Right hindlimb (tissue), 1 donor: Measurements from ENCODE around the gene BROX.
"Not testable (repeated sequence)": the region's sequence is repeated elsewhere in the genome, so short reads cannot be mapped to it uniquely, and the experiment has no call there.

ENCODE experiments used
- DNase-seq: peaks from one replicate; pipeline ENCODE4 v3.0.0-alpha.2; 2018

Gene BROX

GRCh38 chr1:222712253-222713090 is at the start of gene BROX, which contains the start of gene AIDA:
TSS of gene BROX (plus strand) at chr1:222712564. CDS start at chr1:222715700, 3,136 bp downstream.
TSS of gene AIDA (minus strand) at chr1:222712491. CDS start at chr1:222712317, 174 bp downstream.
- peak; percentile 96 for DNase-seq

GRCh38 chr1:222663431-222663934 is 48.9 kb upstream of the BROX start:
- no peak for DNase-seq

GRCh38 chr1:222665964-222666363 is 46.4 kb upstream of the BROX start:
- DNase-seq, result no peak

- DNase-seq, result not testable (repeated sequence)
These were observed 44.2 kb upstream of the BROX start for GRCh38 chr1:222668184-222668583.

- not testable (repeated sequence) for DNase-seq
These were observed 43.3 kb upstream of the BROX start for GRCh38 chr1:222669107-222669506.

GRCh38 chr1:222670110-222670509 is 42.3 kb upstream of the BROX start:
- DNase-seq, result no peak

GRCh38 chr1:222680080-222680479 is 32.3 kb upstream of the BROX start:
- no peak for DNase-seq

- DNase-seq, result no peak
These were observed 21.3 kb upstream of the BROX start for GRCh38 chr1:222691016-222691415.

GRCh38 chr1:222694927-222695326 is 17.4 kb upstream of the BROX start:
- DNase-seq, result no peak

- no peak for DNase-seq
These were observed 15.6 kb upstream of the BROX start for GRCh38 chr1:222696741-222697140.

- DNase-seq, result no peak
These were observed 15.2 kb upstream of the BROX start for GRCh38 chr1:222697203-222697602.

- DNase-seq, result no peak
These were observed 14.5 kb upstream of the BROX start for GRCh38 chr1:222697826-222698225.

GRCh38 chr1:222702210-222702609 is 10.2 kb upstream of the BROX start:
- no peak for DNase-seq

GRCh38 chr1:222704260-222704659 is 8.1 kb upstream of the BROX start:
- DNase-seq, result no peak

- DNase-seq, result no peak
These were observed 5.5 kb upstream of the BROX start for GRCh38 chr1:222706815-222707214.

- DNase-seq, result no peak
These were observed 2.6 kb upstream of the BROX start for GRCh38 chr1:222709700-222710153.

- DNase-seq, result peak; percentile 73
These were observed 778 bp upstream of the BROX start for GRCh38 chr1:222711319-222712252.

GRCh38 chr1:222713091-222713961 is 962 bp downstream of the BROX start:
- peak; percentile 96 for DNase-seq

- no peak for DNase-seq
These were observed 4.0 kb downstream of the BROX start for GRCh38 chr1:222716393-222716792.

- DNase-seq, result no peak
These were observed 16.4 kb downstream of the BROX start for GRCh38 chr1:222728746-222729145.

- no peak for DNase-seq
These were observed 18.5 kb downstream of the BROX start for GRCh38 chr1:222730866-222731265.
